Measurements from ENCODE around the gene PTPRK. TPM values are rescaled to one million over a fixed set of nuclear protein-coding genes. Genes with fewer than 3 reads are reported as not detected.

The PTPRK gene
- total RNA-seq, 1 donor from 2014 or later: 72.5 TPM

GRCh38 chr6:128158496-128158895, 361.9 kb downstream of the PTPRK start:
- DNase-seq (ENCODE audit: extremely low read depth, low read depth, low spot score): peak; percentile 18

- no peak for DNase-seq (ENCODE audit: extremely low read depth, low read depth, low spot score)
These were observed 363.9 kb downstream of the PTPRK start for GRCh38 chr6:128156321-128157111.

- DNase-seq (ENCODE audit: extremely low read depth, low read depth, low spot score): no peak
These were observed 364.6 kb downstream of the PTPRK start for GRCh38 chr6:128155826-128156225.

DNA sequence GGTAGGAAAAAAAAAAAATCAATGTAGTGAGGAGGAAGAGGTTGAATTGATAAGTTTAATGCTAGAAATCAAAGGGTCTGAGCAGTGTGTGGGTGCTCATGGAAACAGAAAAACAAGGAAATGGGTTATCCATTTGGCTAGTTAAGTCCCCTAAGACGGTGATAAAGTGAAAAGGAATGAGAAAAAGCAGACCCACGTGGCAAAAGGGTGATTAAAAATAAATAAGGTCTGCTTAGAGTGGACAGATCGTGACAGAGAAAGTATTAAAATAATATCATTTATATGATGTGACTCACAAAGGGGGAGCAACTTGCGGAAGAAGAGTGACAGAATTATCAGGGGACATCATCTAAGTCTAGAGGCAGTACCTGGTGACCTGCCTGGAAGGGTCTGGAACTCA, 367.8 kb downstream of the PTPRK start:
- DNase-seq (ENCODE audit: extremely low read depth, low read depth, low spot score): no peak

DNA sequence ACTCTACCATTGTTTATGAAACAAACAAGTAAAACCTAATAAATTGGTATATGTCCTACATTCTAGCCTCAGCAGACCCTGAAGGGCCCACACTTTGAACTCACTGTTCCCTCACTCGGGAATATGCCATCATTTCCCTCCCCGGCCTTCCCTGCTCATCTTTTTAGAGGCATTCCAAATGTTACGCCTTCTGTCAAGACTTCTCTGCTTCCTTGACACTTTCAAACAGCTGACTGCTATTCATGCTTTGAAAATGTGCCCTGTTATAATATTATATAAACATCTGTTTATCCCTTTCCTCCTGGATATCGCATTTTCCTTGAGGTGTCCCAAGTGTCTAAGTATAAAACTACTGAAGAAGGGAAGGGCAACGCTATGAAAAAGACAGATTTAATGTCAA, 370.0 kb downstream of the PTPRK start:
- no peak for DNase-seq (ENCODE audit: extremely low read depth, low read depth, low spot score)

DNA sequence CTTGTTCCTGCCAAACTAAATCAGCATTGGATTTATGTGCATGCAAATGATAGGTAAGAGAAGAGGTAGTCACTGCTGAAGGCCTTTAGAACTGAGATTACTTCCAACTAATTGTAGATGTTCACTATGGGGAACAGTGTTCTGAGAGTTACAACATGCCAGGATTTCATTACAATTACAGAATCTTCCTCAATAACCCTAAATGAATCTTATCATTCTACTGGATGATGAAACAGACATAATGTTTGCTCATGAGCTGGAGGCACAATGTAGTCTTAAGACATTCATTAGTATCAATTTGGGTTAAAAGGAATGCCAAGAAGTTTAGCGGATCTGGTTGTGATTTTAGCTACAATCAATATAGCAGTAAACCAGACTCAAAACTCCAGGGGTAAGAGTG, 370.6 kb downstream of the PTPRK start:
- DNase-seq (ENCODE audit: extremely low read depth, low read depth, low spot score): no peak

DNA sequence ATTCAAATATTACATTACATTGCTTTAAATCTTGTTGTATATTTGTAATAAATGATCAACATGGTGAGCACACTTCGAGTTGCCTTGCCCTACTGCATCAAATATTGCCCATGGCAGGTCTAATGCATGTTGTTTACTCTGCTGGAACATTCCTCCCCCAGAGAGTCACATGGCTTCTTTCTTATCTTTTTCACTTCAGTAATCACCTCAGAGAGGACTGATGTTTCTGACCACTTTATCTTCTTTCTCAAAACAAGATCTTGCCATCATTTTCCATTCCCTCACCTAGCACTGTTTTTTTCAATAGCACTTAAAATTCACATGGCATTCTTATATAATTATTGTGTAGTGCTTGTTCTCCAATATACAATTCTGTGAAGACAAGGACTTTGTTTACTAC, 376.1 kb downstream of the PTPRK start:
- no peak for DNase-seq (ENCODE audit: extremely low read depth, low read depth, low spot score)

DNA sequence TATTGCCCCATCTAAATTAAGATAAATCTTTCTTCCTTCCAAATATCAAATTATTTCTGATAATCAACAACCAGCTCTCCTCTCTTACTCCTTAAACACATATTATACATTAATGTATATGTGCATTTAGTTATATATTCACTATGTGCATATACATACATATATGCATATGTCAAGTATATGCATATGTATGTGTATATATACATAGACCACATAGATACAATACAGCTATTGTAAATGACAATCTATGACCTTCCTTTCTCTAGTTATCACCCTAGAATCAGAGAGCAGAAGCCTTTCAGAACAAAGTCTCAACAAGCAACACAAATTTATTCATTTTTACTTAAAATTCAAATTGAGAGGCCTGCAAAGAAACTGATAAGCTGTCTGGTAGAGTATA, 378.5 kb downstream of the PTPRK start:
- no peak for DNase-seq (ENCODE audit: extremely low read depth, low read depth, low spot score)

DNA sequence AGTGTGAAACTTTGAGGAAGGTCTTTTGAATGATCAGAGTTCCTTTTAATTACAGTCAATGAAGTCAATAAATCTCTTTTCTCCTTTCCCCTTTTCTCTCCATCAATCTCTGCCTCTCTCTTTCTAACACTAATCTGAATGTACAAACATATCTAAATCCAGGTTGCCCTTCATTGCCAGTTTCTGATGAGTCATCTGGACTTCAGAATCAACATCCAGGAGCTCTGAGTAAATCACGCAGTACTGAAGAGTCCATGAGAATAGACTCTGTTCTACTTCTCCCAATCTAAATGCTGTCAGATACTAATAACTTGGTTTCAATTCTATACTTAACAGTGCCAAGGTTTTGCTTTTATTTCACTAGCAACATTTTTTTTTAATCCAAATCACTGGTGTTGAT, 380.9 kb downstream of the PTPRK start:
- no peak for DNase-seq (ENCODE audit: extremely low read depth, low read depth, low spot score)

GRCh38 chr6:128138694-128139093, 381.7 kb downstream of the PTPRK start:
- DNase-seq (ENCODE audit: extremely low read depth, low read depth, low spot score): no peak

DNA sequence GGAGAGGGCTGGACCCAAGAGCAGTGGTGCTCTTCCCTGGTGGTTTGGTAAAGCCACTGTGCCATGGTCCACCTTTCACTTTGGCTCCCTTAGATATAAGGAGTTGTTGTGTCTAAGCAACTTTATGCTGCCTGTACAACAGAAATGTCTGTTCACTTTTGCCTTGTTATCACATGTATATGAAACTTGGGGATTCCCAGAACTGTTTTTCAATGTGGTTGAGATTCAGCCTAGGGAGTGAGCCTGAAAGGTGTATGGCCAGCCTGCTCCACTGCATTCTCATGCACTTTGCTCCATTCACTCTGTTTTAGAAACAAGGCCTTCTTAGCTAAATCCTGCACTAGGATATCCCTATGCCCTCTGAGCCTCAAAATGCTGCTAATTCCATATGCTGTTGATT, 385.1 kb downstream of the PTPRK start:
- DNase-seq (ENCODE audit: extremely low read depth, low read depth, low spot score): no peak

- DNase-seq (ENCODE audit: extremely low read depth, low read depth, low spot score): no peak
These were observed 388.8 kb downstream of the PTPRK start for GRCh38 chr6:128131566-128131965.

DNA sequence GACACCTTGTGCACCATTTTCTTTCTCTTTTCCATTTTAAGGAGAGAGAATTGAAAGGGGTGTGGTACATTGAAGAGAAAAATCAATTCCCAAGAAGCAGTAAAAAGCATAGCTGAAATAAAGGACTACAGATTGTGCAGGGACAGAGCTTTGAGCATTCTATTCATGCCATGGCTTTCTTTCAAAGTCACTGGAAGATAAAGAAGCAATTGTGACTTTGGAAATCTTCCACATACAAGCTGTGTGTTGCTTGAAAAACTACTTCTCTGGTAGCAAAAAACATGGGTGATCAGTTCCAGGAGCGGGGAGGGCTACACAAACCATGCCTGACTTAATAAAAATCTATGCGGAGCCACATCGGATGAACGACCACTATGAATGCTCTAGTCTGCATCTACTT, 389.4 kb downstream of the PTPRK start:
- DNase-seq (ENCODE audit: extremely low read depth, low read depth, low spot score): no peak

DNA sequence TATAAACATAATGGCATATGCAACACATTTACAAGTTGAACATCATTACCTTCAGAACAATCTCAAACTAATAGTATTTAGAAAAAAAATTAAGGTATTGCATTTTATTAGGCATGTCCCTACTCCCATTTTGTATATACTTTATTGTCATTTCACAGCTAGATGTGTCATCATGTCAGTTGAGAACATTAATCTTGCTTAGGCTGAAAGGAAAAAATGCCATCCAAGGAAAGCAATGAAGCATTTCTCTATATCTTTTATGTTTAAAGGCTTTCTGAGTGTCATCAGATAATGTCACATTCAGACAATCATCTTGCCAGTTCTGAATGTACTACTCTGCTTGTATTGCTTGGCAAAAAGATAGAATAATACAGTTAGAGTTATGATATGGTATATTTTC, 390.7 kb downstream of the PTPRK start:
- no peak for DNase-seq (ENCODE audit: extremely low read depth, low read depth, low spot score)

DNA sequence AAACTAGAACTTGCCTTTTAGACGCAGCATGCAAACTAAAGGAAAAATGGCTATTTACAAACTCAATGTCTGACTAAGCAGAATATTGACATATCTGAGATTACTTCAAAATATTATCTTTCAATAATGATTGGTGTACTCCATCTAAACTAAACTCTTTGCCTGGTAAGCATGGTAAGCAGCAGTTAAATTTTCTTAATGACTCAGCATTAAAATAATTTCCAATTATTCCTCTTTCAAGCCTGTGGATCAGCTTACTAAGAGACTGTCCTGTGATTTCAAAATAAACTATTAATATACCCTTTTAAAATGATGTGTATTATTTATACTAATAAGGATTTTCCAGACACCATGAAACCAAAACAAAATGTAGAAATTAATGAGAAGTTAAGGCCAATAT, 392.7 kb downstream of the PTPRK start:
- no peak for DNase-seq (ENCODE audit: extremely low read depth, low read depth, low spot score)

GRCh38 chr6:128124713-128125112, 395.7 kb downstream of the PTPRK start:
- no peak for DNase-seq (ENCODE audit: extremely low read depth, low read depth, low spot score)

GRCh38 chr6:128121610-128122009, 398.8 kb downstream of the PTPRK start:
- no peak for DNase-seq (ENCODE audit: extremely low read depth, low read depth, low spot score)

DNA sequence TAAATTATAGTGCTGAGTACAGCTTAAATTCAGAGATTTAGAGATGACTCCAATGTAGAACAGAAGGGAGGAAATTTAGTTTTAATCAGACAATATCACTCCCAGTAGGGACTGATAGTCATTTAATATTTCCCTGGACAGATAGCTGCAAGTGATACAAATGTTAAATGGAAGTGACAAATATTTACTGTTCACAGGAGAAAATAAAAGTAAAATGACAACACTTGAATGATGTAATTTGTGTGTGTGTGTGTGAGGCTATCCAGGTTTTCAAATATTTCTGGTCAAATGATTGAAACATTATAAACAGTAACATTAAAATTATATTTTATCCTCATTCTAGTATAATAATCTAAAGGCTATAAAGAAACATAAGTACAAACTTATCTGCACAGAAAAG, 399.2 kb downstream of the PTPRK start:
- DNase-seq (ENCODE audit: extremely low read depth, low read depth, low spot score): no peak

DNA sequence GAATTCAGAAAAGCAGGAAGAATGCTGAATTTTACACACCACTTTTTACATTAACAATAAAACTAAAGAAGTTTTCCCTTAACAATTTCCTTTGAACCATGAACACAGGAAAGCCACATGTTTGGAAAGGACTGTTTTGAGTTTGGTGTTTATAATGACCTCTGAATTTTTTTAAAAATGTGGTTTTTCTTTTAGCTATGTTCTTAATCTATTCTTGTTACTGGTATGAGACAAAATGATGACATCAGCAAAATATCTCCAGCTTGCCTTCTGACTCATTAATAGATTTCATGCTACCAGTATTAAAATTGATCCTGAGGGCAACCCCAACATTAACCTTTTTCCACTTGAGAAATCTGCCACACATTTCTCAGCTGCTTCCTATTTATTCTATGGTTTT, 402.0 kb downstream of the PTPRK start:
- no peak for DNase-seq (ENCODE audit: extremely low read depth, low read depth, low spot score)

DNA sequence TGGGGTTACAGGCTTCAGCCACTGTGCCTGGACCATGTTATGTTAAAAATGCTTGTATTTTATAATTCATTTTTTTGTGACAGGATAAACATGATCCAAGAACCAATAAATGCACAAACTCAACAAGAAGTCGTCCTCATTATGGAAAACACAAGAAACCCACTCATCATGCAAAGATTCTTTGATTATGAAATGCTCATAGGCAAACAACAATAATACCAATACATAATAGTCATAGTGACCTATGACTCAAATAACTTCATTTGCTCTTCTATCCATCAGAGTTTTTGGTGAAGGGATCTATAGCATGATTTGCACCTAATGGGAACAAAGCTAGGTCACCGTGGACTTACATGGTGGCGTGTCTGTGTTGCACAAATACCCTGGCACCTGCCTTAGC, 402.5 kb downstream of the PTPRK start:
- no peak for DNase-seq (ENCODE audit: extremely low read depth, low read depth, low spot score)

GRCh38 chr6:128114164-128114563, 406.2 kb downstream of the PTPRK start:
- no peak for DNase-seq (ENCODE audit: extremely low read depth, low read depth, low spot score)

DNA sequence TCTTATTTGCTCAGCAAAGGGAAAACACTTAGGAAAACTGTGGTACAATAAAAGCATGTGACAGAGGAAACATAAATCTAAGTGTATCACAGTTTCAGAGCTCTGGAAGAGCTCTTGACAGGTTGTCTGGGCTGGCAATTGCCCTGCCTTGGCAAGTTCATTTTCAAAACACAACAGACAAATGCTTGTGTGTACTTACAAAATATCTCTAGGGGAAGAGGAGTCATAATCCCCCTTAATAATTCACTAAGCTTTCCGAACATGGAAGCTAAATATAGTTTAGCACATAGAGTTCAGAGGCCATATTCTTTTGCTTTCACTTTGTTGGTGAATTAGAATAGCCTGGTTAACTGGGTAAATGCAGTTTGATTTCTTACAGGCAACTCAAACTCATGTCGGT, 407.9 kb downstream of the PTPRK start:
- no peak for DNase-seq (ENCODE audit: extremely low read depth, low read depth, low spot score)

DNA sequence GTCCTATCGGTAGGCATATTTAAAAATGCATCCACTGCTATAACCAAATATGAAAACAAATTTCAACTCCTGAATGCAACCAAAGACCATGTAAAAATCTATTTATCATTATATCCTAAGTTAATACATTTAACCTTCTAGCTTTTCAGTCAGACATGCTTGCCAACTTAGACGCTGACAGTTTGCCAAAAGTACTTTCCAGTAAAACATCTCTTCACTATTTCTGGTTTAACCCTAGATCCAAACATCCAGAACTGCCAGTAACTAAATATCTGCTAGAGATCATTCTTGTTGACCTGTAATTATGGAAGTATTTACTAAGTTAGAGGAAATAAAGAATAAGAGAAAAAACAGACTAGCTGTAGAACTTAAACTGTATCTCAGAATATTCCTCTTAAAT, 409.3 kb downstream of the PTPRK start:
- no peak for DNase-seq (ENCODE audit: extremely low read depth, low read depth, low spot score)

Data from glomerular endothelial cell (primary cell).